C4-2B (cell line): ENCODE data around the gene TFDP2.

ENCODE experiments used
- CTCF ChIP-seq: fragments of 450-650 bp; conservative IDR thresholded peaks from 2 replicates; pipeline ENCODE4 v1.5.1; 2017; ENCODE audit warnings: mild to moderate bottlenecking
- ZFX ChIP-seq: fragments of 450-650 bp; IDR thresholded peaks from 2 replicates; pipeline ENCODE4 v1.6.1; 2017

- TF ChIP-seq CTCF (no peak), ZFX (no peak)
Observed at GRCh38 chr3:142086581-142087090, 62.7 kb downstream of the TFDP2 start.
